ENCODE measurements around the gene ZBTB42. TPM values are rescaled to one million over a fixed set of nuclear protein-coding genes. Genes with fewer than 3 reads are reported as not detected.

ZBTB42 gene
- total and polyA plus RNA-seq, 2 of the 13 experiments (the other 11 are each of a cell fraction or from before 2014, with no cell fraction given): 2.8 to 4.2 TPM

DNA sequence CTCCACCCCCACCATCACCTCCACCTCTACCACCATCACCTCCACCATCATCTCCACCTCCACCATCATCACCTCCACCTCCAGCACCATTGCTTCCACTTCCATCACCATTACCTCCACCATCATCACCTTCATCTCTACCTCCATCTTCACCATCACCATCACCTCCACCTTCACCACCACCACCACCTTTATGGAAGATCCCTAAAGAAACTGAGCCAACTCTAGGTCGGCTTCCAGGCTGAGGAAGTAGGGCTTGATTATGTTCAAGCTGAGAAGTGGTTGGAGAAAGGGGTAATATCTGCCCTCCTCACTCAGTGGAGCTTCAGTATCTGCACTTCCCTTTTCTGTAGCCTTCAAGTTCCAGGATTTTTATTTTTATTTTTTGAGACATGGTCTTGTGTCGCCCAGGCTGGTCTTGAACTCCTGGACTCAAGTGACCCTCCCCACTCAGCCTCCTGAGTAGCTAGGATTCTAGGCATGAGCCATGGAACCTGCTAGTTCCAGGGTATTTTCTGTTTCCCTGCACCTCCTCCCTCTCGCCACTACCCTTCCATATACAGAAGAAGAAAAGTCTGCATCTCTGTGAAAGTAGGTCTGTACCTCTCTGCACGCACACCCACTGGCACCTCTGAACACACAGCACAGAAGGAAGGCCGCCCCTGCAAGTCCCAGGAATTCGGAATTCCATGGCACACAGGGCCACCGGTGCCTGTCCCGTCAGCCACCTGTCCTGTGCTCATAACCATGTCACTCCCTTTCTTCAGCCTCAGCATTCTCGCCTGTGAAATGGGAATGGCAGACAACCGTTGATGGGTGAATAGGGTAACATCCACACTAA, 5.9 kb downstream of the ZBTB42 start:
- BruUV-seq (replicated peaks): no TSS peak
- POLR2A ChIA-PET: no interaction called here
- Histone ChIP-seq H3K79me2 (ENCODE audit: insufficient read depth, low read length) (no peaks in the 10 kb centered on the region), H3K9me3 (ENCODE audit: low read length) (no peaks in the 10 kb centered on the region), H3K27ac (ENCODE audit: extremely low read length, insufficient read depth, low read length) (no peak overlapping the region), H3K36me3 (replicated peaks in 1 of 2; ENCODE audit: control insufficient read depth in 1 of 2, insufficient read depth in 2 of 2, low read length in 2 of 2) (no peaks in the 10 kb centered on the region), H2AFZ (ENCODE audit: low read length) (no peak overlapping the region), H3K4me3 (replicated peaks in 1 of 3; ENCODE audit: insufficient read depth in 1 of 3, low read depth in 2 of 3, low read length in 3 of 3) (no peak overlapping the region), H3K4me1 (ENCODE audit: insufficient read depth, low read length) (peaks cover 26% of the 10 kb centered on the region), H3K27me3 (ENCODE audit: control insufficient read depth in 1 of 2, insufficient read depth in 2 of 2, low read length in 2 of 2) (no peaks in the 10 kb centered on the region), H3K4me2 (ENCODE audit: low read depth, low read length) (no peak overlapping the region), H4K20me1 (ENCODE audit: insufficient read depth, low read length) (peaks cover 7% of the 10 kb centered on the region; the same call in 1 of the 2 replicates), H3K9ac (ENCODE audit: insufficient read depth, low read depth, low read length) (no peak overlapping the region)
- TF ChIP-seq HDAC2 (CRISPR knock-in tag; IDR thresholded peaks at IDR 0.05) (no peak), ZKSCAN5 (CRISPR knock-in tag; IDR thresholded peaks at IDR 0.05) (peak; percentile 90), ZNF629 (CRISPR knock-in tag; conservative IDR thresholded peaks at IDR 0.05) (peak; percentile 81), NR1H2 (CRISPR knock-in tag; IDR thresholded peaks at IDR 0.05; ENCODE audit: borderline replicate concordance, low read depth) (no peak), SIN3A (IDR thresholded peaks at IDR 0.05; ENCODE audit: borderline replicate concordance, low read depth, low read length) (no peak), KLF6 (CRISPR knock-in tag; IDR thresholded peaks at IDR 0.05) (no peak), ZMYM3 (CRISPR knock-in tag; IDR thresholded peaks at IDR 0.05) (peak; percentile 18; the same call in 1 of the 2 replicates), SRSF4 (IDR thresholded peaks at IDR 0.05; ENCODE audit: low read depth, low read length, poor library complexity, severe bottlenecking) (no peak)
- TF ChIP-seq, protein P1, sequence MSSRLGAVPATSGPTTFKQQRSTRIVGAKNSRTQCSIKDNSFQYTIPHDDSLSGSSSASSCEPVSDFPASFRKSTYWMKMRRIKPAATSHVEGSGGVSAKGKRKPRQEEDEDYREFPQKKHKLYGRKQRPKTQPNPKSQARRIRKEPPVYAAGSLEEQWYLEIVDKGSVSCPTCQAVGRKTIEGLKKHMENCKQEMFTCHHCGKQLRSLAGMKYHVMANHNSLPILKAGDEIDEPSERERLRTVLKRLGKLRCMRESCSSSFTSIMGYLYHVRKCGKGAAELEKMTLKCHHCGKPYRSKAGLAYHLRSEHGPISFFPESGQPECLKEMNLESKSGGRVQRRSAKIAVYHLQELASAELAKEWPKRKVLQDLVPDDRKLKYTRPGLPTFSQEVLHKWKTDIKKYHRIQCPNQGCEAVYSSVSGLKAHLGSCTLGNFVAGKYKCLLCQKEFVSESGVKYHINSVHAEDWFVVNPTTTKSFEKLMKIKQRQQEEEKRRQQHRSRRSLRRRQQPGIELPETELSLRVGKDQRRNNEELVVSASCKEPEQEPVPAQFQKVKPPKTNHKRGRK (CRISPR knock-in tag; IDR thresholded peaks at IDR 0.05): no peak
- TF ChIP-seq, protein P2, sequence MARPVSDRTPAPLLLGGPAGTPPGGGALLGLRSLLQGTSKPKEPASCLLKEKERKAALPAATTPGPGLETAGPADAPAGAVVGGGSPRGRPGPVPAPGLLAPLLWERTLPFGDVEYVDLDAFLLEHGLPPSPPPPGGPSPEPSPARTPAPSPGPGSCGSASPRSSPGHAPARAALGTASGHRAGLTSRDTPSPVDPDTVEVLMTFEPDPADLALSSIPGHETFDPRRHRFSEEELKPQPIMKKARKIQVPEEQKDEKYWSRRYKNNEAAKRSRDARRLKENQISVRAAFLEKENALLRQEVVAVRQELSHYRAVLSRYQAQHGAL (CRISPR knock-in tag; IDR thresholded peaks at IDR 0.05; ENCODE audit: not compliant biosample characterization): no peak
- TF ChIP-seq, protein P3, sequence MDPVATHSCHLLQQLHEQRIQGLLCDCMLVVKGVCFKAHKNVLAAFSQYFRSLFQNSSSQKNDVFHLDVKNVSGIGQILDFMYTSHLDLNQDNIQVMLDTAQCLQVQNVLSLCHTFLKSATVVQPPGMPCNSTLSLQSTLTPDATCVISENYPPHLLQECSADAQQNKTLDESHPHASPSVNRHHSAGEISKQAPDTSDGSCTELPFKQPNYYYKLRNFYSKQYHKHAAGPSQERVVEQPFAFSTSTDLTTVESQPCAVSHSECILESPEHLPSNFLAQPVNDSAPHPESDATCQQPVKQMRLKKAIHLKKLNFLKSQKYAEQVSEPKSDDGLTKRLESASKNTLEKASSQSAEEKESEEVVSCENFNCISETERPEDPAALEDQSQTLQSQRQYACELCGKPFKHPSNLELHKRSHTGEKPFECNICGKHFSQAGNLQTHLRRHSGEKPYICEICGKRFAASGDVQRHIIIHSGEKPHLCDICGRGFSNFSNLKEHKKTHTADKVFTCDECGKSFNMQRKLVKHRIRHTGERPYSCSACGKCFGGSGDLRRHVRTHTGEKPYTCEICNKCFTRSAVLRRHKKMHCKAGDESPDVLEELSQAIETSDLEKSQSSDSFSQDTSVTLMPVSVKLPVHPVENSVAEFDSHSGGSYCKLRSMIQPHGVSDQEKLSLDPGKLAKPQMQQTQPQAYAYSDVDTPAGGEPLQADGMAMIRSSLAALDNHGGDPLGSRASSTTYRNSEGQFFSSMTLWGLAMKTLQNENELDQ (CRISPR knock-in tag; IDR thresholded peaks at IDR 0.05; ENCODE audit: borderline replicate concordance): no peak
- FAIRE-seq (no peak), ATAC-seq (no peak), DNase-seq (ENCODE audit: low spot score) (no peak)
- in situ Hi-C loops (cut with HindIII; ENCODE audit: extremely low pct_ligation_motif_present, low pct_unique_long_range_greater_than_20kb) (no loop called here), intact Hi-C loops (cut with micrococcal nuclease; ENCODE audit: unreplicated experiment) (no loop called here)
- 33% methylated on average over 6 of the region's 10 CpGs for WGBS (ENCODE audit: low lambda C conversion rate)
- CTCF ChIA-PET (ENCODE audit: low intra/inter-chr PET ratio, low total read pairs): no interaction called here

All from HepG2 (cell line).